ENCODE measurements around the gene ANLN.

The ANLN gene, protein sequence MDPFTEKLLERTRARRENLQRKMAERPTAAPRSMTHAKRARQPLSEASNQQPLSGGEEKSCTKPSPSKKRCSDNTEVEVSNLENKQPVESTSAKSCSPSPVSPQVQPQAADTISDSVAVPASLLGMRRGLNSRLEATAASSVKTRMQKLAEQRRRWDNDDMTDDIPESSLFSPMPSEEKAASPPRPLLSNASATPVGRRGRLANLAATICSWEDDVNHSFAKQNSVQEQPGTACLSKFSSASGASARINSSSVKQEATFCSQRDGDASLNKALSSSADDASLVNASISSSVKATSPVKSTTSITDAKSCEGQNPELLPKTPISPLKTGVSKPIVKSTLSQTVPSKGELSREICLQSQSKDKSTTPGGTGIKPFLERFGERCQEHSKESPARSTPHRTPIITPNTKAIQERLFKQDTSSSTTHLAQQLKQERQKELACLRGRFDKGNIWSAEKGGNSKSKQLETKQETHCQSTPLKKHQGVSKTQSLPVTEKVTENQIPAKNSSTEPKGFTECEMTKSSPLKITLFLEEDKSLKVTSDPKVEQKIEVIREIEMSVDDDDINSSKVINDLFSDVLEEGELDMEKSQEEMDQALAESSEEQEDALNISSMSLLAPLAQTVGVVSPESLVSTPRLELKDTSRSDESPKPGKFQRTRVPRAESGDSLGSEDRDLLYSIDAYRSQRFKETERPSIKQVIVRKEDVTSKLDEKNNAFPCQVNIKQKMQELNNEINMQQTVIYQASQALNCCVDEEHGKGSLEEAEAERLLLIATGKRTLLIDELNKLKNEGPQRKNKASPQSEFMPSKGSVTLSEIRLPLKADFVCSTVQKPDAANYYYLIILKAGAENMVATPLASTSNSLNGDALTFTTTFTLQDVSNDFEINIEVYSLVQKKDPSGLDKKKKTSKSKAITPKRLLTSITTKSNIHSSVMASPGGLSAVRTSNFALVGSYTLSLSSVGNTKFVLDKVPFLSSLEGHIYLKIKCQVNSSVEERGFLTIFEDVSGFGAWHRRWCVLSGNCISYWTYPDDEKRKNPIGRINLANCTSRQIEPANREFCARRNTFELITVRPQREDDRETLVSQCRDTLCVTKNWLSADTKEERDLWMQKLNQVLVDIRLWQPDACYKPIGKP

GRCh38 chr7:36389371-36390198 lies at the start of gene ANLN:
Gene ANLN, plus strand, starts transcription at chr7:36389862. Its CDS starts 165 bp downstream, at chr7:36390027.
- DNase-seq: peak; percentile 65 to 77 (median 73)

GRCh38 chr7:36343548-36343947 lies 46.1 kb upstream of the ANLN start:
- DNase-seq: no peak

GRCh38 chr7:36344622-36345021 lies 45.0 kb upstream of the ANLN start:
- DNase-seq: no peak

GRCh38 chr7:36346260-36346831 lies 43.3 kb upstream of the ANLN start:
- DNase-seq: no peak

DNA sequence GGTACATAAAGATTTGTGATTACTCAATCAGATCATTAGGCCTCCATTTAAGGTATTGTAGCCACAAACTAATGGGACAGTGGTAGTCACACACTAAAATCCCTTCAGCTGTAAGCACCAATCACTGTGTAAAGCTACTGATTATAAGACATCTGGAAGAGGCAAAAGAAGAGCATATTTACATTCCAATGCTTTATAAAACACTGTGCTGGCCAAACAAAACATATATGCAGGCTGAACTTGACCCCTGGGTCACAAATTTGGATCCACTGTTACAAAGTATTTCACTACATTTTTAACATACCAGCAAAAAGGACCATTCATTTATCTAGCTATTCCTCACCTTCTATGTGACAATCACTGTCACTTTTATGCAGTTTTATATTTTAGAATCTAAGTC lies 41.4 kb upstream of the ANLN start:
- no peak for DNase-seq

DNA sequence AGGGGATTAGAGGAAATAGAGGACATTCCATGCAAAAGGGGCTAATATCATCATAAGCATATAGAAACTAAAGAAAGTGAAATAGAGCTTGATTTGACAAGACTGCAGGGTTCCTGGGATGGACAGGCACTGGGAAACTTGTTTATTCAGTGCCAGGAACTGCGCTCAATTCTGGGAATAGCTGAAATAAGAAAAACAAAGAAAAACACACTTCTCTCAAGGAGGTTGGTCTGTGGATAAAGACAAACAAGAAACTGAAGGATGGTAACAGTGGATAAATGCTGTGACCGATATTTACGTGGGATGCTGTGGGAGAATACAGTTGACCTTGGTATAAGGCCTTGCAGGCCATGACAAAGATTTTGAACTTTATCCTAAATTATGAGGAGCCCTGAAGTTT lies 40.9 kb upstream of the ANLN start:
- DNase-seq: no peak

- DNase-seq: no peak
These were observed 40.0 kb upstream of the ANLN start for GRCh38 chr7:36349626-36350025.

DNA sequence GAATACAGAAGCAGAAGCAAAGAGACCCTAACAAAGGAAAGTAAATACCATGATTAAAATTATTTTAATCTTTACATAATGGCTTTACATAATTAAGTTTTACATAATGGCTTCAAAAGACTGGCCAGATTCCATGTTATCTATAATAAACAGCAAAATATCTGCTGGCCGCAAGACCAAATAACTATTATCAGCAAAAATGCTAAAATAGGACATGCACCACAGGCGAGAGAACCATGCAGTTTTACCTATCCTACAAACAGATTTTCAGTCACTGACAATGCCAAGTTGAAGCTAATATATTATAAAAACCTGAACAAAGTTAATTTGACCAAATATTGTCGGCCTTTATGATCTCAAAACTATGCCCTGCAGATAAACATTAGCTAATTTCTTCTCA lies 34.2 kb upstream of the ANLN start:
- no peak for DNase-seq

- no peak for DNase-seq
These were observed 32.6 kb upstream of the ANLN start for GRCh38 chr7:36357054-36357453.

DNA sequence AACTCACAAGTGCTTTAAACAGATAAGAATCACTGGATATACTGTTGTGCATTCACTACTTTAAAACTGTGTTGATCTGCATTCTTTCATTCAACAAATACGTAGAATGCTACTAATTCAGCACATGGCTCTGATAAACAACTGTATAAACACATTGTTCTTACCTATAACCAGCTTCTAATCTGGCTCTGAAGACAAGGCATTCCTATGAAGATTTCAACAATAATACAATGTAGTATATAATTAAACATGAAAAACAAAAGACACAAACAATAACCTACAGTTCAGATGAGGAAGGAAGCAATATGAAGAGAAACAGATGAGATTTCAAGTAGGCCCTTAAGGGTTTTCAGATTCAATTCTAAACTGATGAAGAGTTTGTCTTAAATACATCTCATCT lies 31.1 kb upstream of the ANLN start:
- no peak for DNase-seq

DNA sequence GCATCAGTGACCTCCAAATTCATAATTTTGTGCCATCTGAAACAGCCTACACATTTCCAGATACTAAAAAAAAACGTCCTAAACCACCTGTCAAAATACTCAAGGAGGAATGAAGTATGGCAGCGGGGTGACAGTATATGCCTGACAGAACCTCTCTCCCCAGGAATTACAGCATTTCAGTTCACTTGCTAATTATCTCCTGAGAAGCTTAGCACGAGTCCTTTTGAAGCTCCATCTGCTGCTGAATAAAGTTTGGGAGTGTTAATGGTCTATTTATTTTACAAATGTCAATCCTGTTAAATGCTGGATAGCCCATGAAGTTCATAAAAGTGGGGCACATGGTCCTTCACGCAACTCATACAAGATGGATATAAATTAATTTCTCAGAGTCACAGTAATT lies 29.4 kb upstream of the ANLN start:
- DNase-seq: no peak

GRCh38 chr7:36361227-36361626 lies 28.4 kb upstream of the ANLN start:
- no peak for DNase-seq

DNA sequence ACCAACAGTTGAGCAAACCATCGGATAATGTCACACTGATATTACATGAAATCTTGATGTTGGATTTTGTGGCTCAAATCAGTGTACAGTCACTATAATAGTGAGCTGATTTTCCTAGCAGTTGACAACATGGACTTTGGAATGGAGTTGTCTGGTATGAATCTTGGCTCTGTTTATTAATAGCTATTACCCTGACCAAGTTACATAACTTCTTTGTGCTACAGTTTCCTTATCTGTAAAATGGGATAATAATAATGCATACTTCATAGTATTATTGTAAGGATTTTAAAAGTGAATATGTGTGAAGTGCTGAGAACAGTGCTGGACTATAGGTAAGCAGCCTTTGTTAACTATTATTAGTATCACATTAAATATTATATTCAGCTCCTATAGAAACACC lies 26.1 kb upstream of the ANLN start:
- no peak for DNase-seq

GRCh38 chr7:36366005-36366717 lies 23.5 kb upstream of the ANLN start:
- no peak for DNase-seq

GRCh38 chr7:36366718-36367560 lies 22.7 kb upstream of the ANLN start:
- peak; percentile 78 to 88 (median 82) for DNase-seq

DNA sequence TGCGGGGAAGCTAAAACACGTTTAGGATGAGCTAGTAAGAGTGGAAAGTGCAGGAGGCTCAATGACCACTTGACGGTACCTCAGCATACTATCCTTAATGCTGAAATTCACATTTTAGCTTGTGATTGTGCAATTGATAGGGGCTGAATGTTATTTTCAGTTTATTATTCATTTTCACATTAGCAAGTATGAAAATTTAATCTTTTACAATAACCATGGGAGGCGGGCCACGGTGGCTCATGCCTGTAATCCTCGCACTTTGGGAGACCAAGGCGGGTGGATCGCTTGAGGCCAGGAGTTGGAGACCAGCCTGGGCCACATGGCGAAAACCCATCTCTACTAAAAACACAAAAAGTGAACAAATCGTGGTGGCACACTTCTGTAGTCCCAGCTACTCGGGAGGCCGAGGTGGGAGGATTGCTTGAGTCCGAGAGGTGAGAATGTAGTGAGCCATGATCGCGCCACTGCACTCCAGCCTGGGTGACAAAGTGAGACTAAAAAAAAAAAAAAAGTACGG lies 22.0 kb upstream of the ANLN start:
- no peak for DNase-seq

GRCh38 chr7:36368496-36368895 lies 21.2 kb upstream of the ANLN start:
- no peak for DNase-seq

GRCh38 chr7:36369171-36369570 lies 20.5 kb upstream of the ANLN start:
- DNase-seq: no peak

- no peak for DNase-seq
These were observed 19.6 kb upstream of the ANLN start for GRCh38 chr7:36370046-36370445.

DNA sequence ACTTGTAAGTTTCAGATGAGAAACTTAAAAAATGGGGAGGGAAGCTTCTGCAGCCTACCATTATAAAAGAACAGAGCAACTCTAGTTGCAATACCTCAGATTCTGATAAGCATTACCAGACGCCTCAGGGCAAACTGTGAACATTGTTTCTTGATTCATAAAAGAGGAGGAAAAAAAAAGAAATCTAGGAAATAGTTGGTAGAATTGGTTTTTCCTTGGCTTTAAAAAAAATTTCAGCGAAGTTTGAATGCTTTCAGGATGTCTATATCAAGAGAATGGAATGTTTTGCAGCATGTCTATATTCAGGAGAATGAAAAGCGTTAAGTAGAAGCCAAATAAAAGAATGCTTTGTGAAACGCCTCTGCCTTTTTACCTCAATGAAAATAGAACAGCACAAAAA lies 17.5 kb upstream of the ANLN start:
- DNase-seq: no peak
